T47D (cell line): Measurements from ENCODE around the gene UBE4B.
A peak's percentile ranks its signal among the peaks of the same experiment; 100 is the strongest.

Experiments
- DNase-seq, 2 experiments: peaks; one replicate each; pipeline versions ENCODE4 v3.0.0 to v3.0.0-alpha.2; 2011 to 2012; ENCODE audit warnings: low read depth in 1 of 2, low spot score in 1 of 2
- JUND ChIP-seq: IDR thresholded peaks from 2 replicates; pipeline ENCODE4 v1.6.1; 2012; ENCODE audit warnings: low read depth
- in situ Hi-C: cut with HindIII; loops from 2 replicates; pipeline ENCODE4 v1.10.0; 2016; ENCODE audit warnings: low sequenced_read_pairs, low pct_unique_long_range_greater_than_20kb

Gene UBE4B

GRCh38 chr1:10117132-10117531 lies 84.4 kb downstream of the UBE4B start:
- in situ Hi-C loops = no loop called here
- no peak for TF ChIP-seq JUND
- peak in 1 of 2 experiments; percentile 5 for DNase-seq

GRCh38 chr1:10117865-10118264 lies 85.1 kb downstream of the UBE4B start:
- no peak for DNase-seq
- in situ Hi-C loops = no loop called here
- TF ChIP-seq JUND = no peak

GRCh38 chr1:10121688-10122087 lies 88.9 kb downstream of the UBE4B start:
- TF ChIP-seq JUND = no peak
- in situ Hi-C loops = no loop called here
- DNase-seq = no peak

GRCh38 chr1:10122926-10123325 lies 90.2 kb downstream of the UBE4B start:
- TF ChIP-seq JUND = no peak
- in situ Hi-C loops = no loop called here
- DNase-seq = no peak

GRCh38 chr1:10128101-10128765 lies 95.5 kb downstream of the UBE4B start:
- no peak for TF ChIP-seq JUND
- in situ Hi-C loops = no loop called here
- no peak for DNase-seq

GRCh38 chr1:10132316-10132715 lies 99.6 kb downstream of the UBE4B start:
- in situ Hi-C loops = no loop called here
- TF ChIP-seq JUND = no peak
- no peak for DNase-seq

- DNase-seq = no peak
- TF ChIP-seq JUND = no peak
- in situ Hi-C loops = no loop called here
Observed at GRCh38 chr1:10132852-10133251, 100.1 kb downstream of the UBE4B start.

- DNase-seq = no peak
- in situ Hi-C loops = no loop called here
- no peak for TF ChIP-seq JUND
Observed at GRCh38 chr1:10140981-10141380, 108.2 kb downstream of the UBE4B start.

GRCh38 chr1:10143961-10144485 lies 111.3 kb downstream of the UBE4B start:
- TF ChIP-seq JUND = no peak
- no peak for DNase-seq
- in situ Hi-C loops = no loop called here

- DNase-seq = peak in 1 of 2 experiments; percentile 64
- no peak for TF ChIP-seq JUND
- in situ Hi-C loops = no loop called here
Observed at GRCh38 chr1:10146391-10146790, 113.6 kb downstream of the UBE4B start.

GRCh38 chr1:10149231-10149630 lies 116.5 kb downstream of the UBE4B start:
- TF ChIP-seq JUND = no peak
- no peak for DNase-seq
- in situ Hi-C loops = no loop called here

- TF ChIP-seq JUND = no peak
- DNase-seq = peak in 1 of 2 experiments; percentile 54
- in situ Hi-C loops = no loop called here
Observed at GRCh38 chr1:10152709-10153284, 120.0 kb downstream of the UBE4B start.

- no peak for DNase-seq
- no peak for TF ChIP-seq JUND
- in situ Hi-C loops = no loop called here
Observed at GRCh38 chr1:10155087-10155712, 122.4 kb downstream of the UBE4B start.
